Neural cell (in vitro differentiated cells): ENCODE measurements around the gene SLCO3A1.

ENCODE experiments used
- EP300 ChIP-seq: fragments of 450-650 bp; conservative IDR thresholded peaks from 2 replicates; pipeline ENCODE4 v1.6.1; 2014; ENCODE audit warnings: antibody characterized with exemption, mild to moderate bottlenecking, moderate library complexity; ENCODE audit not compliant: poor library complexity, severe bottlenecking
- EZH2 ChIP-seq: fragments of 200-600, 300-800 bp; shearing (Covaris generic), sonication (generic); IDR thresholded peaks from 2 replicates; pipeline ENCODE4 v1.6.1; 2014; ENCODE audit warnings: antibody characterized with exemption, low read length, borderline replicate concordance, mild to moderate bottlenecking; ENCODE audit not compliant: insufficient read depth, poor library complexity, severe bottlenecking
- MXI1 ChIP-seq: fragments of 450-650 bp; conservative IDR thresholded peaks from 2 replicates; pipeline ENCODE4 v1.6.1; 2014; ENCODE audit warnings: antibody characterized with exemption, mild to moderate bottlenecking; ENCODE audit not compliant: poor library complexity, severe bottlenecking
- POLR2AphosphoS5 ChIP-seq: IDR thresholded peaks from 2 replicates; pipeline ENCODE4 v1.6.1; 2012
- REST ChIP-seq: IDR thresholded peaks from 2 replicates; pipeline ENCODE4 v1.6.1; 2012; ENCODE audit warnings: borderline replicate concordance
- TAF1 ChIP-seq: IDR thresholded peaks from 2 replicates; pipeline ENCODE4 v1.6.1; 2012; ENCODE audit warnings: low read depth
- TF ChIP-seq, protein P1 (sequence below): fragments of 450-650 bp; IDR thresholded peaks from 2 replicates; pipeline ENCODE4 v1.5.1; 2014; ENCODE audit warnings: antibody characterized with exemption, mild to moderate bottlenecking, moderate library complexity; ENCODE audit not compliant: poor library complexity, severe bottlenecking

DNA sequence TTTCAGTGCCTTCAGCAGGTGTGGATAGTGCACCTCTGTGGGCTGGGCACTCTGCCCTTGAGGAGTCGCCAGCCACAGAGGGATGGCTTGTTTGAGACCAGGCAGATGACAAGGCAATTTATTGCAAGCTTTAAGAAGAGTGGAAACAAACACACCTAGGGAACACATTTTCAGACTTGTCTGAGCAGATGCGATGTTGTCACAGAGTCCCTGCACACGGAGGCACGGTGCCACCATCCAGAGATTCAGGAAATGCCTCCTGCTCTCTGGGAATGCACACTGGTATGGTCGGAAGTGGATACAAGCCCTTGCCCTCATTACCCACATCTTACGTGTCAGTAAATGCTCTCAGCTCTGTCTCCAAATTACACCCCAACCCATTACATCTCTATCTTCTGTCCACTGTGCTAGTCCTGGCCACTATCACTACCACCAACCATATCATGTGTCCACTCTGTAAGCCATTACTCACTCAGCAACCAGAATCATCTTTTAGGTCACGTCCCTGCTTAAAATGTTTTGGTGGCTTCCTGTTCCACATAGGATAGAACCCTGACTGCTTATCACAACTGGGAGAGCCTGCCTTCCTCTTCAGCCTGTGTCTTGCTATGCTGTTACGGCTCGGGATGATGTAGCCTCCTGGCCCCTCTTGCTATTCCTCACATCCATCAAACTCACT lies 196.9 kb downstream of the SLCO3A1 start:
- TF ChIP-seq, protein P1, sequence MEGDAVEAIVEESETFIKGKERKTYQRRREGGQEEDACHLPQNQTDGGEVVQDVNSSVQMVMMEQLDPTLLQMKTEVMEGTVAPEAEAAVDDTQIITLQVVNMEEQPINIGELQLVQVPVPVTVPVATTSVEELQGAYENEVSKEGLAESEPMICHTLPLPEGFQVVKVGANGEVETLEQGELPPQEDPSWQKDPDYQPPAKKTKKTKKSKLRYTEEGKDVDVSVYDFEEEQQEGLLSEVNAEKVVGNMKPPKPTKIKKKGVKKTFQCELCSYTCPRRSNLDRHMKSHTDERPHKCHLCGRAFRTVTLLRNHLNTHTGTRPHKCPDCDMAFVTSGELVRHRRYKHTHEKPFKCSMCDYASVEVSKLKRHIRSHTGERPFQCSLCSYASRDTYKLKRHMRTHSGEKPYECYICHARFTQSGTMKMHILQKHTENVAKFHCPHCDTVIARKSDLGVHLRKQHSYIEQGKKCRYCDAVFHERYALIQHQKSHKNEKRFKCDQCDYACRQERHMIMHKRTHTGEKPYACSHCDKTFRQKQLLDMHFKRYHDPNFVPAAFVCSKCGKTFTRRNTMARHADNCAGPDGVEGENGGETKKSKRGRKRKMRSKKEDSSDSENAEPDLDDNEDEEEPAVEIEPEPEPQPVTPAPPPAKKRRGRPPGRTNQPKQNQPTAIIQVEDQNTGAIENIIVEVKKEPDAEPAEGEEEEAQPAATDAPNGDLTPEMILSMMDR, result no peak
- TF ChIP-seq MXI1 (no peak), POLR2AphosphoS5 (no peak), EZH2 (no peak), TAF1 (no peak), EP300 (no peak), REST (no peak)
